ENCODE data around the gene HOXB3. TPM values are rescaled to one million over a fixed set of nuclear protein-coding genes. Genes with fewer than 3 reads are reported as not detected.

Gene HOXB3
- total RNA-seq, 4 donors from 2014 or later: 10.6 to 30.0 (median 18.0) TPM

GRCh38 chr17:48569674-48570324 lies 20.2 kb downstream of the HOXB3 start:
- H3K4me3 ChIP-seq: no peak overlapping the region
- peaks cover 0 to 19% of the 10 kb centered on the region in 2 donors for H3K27me3 ChIP-seq
- DNase-seq: no peak
- H3K27ac ChIP-seq: peak overlapping the region in 1 of 2 donors; percentile 24
- intact Hi-C loops (cut with DNase I; ENCODE audit: low total_unique reads): no loop called here
- TF ChIP-seq CTCF (IDR thresholded peaks at IDR 0.05): no peak
- no peak for TF ChIP-seq POLR2A (IDR thresholded peaks at IDR 0.05)
- no peaks in the 10 kb centered on the region for H3K36me3 ChIP-seq
- H3K4me1 ChIP-seq: no peaks in the 10 kb centered on the region
- no peaks in the 10 kb centered on the region for H3K9me3 ChIP-seq

GRCh38 chr17:48569240-48569582 lies 20.8 kb downstream of the HOXB3 start:
- Histone ChIP-seq H3K27ac (no peak overlapping the region), H3K9me3 (no peaks in the 10 kb centered on the region), H3K4me3 (no peak overlapping the region), H3K36me3 (no peaks in the 10 kb centered on the region), H3K27me3 (peaks cover 0 to 19% of the 10 kb centered on the region in 2 donors), H3K4me1 (peaks cover 0 to 2% of the 10 kb centered on the region in 2 donors)
- DNase-seq: no peak
- intact Hi-C loops (cut with DNase I; ENCODE audit: low total_unique reads): no loop called here
- TF ChIP-seq POLR2A (IDR thresholded peaks at IDR 0.05) (no peak), CTCF (IDR thresholded peaks at IDR 0.05) (no peak)

GRCh38 chr17:48568499-48569239 lies 21.4 kb downstream of the HOXB3 start:
- peaks cover 0 to 5% of the 10 kb centered on the region in 2 donors for H3K4me1 ChIP-seq
- H3K36me3 ChIP-seq: no peaks in the 10 kb centered on the region
- no peaks in the 10 kb centered on the region for H3K9me3 ChIP-seq
- peaks cover 0 to 19% of the 10 kb centered on the region in 2 donors for H3K27me3 ChIP-seq
- DNase-seq: no peak
- intact Hi-C loops (cut with DNase I; ENCODE audit: low total_unique reads): no loop called here
- peak overlapping the region in 1 of 2 donors; percentile 43 for H3K27ac ChIP-seq
- H3K4me3 ChIP-seq: no peak overlapping the region
- TF ChIP-seq CTCF (IDR thresholded peaks at IDR 0.05): no peak
- TF ChIP-seq POLR2A (IDR thresholded peaks at IDR 0.05): no peak

- TF ChIP-seq POLR2A (IDR thresholded peaks at IDR 0.05) (no peak), CTCF (IDR thresholded peaks at IDR 0.05) (no peak)
- H3K4me1 ChIP-seq: peaks cover 0 to 5% of the 10 kb centered on the region in 2 donors
- no peaks in the 10 kb centered on the region for H3K36me3 ChIP-seq
- intact Hi-C loops (cut with DNase I; ENCODE audit: low total_unique reads): no loop called here
- DNase-seq: no peak
- peak overlapping the region in 1 of 2 donors; percentile 45 for H3K27ac ChIP-seq
- no peak overlapping the region for H3K4me3 ChIP-seq
- H3K27me3 ChIP-seq: peaks cover 0 to 19% of the 10 kb centered on the region in 2 donors
- H3K9me3 ChIP-seq: no peaks in the 10 kb centered on the region
Observed at GRCh38 chr17:48567646-48568354, 22.2 kb downstream of the HOXB3 start.

GRCh38 chr17:48567209-48567608 lies 22.8 kb downstream of the HOXB3 start:
- DNase-seq: no peak
- no peaks in the 10 kb centered on the region for H3K36me3 ChIP-seq
- peaks cover 0 to 5% of the 10 kb centered on the region in 2 donors for H3K4me1 ChIP-seq
- H3K4me3 ChIP-seq: no peak overlapping the region
- H3K9me3 ChIP-seq: no peaks in the 10 kb centered on the region
- intact Hi-C loops (cut with DNase I; ENCODE audit: low total_unique reads): no loop called here
- H3K27me3 ChIP-seq: peaks cover 0 to 19% of the 10 kb centered on the region in 2 donors
- TF ChIP-seq POLR2A (IDR thresholded peaks at IDR 0.05): no peak
- TF ChIP-seq CTCF (IDR thresholded peaks at IDR 0.05): no peak
- peak overlapping the region in 1 of 2 donors; percentile 45 for H3K27ac ChIP-seq
